ENCODE results near the gene TMEM59.

DNA sequence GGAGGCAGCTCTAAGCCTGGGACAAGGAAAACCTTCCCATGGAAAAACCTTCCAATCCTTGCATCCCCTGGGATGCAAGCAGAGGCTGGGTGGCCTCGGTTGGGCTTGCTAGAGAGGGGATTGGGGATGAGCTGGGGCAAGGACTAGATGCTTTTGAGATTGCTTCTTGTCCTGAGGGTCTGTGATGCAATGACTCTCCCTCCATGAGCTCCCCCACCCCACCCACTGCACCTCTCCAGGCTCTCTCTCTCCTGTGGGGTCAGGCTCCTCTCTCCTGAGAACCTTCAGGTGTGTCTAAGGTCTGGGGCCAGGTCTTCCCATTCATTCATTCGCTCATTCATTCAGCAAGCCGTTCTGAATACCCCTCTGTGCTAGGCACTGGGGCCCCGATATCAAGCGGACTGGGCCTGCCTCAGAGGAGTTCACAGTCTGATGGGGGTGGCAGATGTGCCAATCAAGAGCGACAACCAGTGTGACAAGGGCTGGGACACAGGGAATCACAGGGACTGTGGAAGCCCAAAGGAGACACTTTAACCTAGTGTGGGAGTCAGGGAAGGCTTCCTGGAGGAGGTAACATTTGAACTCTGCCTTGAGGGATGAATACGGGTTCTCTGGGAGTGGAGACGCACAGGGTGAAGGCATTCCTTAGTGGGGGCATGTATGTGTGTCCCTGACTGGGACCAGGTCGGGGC is 41.5 kb downstream of the TMEM59 start:
- TF ChIP-seq, protein P1, sequence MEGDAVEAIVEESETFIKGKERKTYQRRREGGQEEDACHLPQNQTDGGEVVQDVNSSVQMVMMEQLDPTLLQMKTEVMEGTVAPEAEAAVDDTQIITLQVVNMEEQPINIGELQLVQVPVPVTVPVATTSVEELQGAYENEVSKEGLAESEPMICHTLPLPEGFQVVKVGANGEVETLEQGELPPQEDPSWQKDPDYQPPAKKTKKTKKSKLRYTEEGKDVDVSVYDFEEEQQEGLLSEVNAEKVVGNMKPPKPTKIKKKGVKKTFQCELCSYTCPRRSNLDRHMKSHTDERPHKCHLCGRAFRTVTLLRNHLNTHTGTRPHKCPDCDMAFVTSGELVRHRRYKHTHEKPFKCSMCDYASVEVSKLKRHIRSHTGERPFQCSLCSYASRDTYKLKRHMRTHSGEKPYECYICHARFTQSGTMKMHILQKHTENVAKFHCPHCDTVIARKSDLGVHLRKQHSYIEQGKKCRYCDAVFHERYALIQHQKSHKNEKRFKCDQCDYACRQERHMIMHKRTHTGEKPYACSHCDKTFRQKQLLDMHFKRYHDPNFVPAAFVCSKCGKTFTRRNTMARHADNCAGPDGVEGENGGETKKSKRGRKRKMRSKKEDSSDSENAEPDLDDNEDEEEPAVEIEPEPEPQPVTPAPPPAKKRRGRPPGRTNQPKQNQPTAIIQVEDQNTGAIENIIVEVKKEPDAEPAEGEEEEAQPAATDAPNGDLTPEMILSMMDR (IDR thresholded peaks at IDR 0.05 in 2 of 3, conservative IDR thresholded peaks at IDR 0.05 in 1 of 3; ENCODE audit: borderline replicate concordance in 1 of 3, insufficient read depth in 1 of 3, low read depth in 2 of 3, low read length in 2 of 3), result no peak
- TF ChIP-seq POLR2A (IDR thresholded peaks at IDR 0.05; ENCODE audit: borderline replicate concordance, extremely low read depth, insufficient read depth, insufficient read length), result no peak
- TF ChIP-seq YY1 (IDR thresholded peaks at IDR 0.05; ENCODE audit: extremely low read depth, insufficient replicate concordance, low read depth, low read length), result no peak
